ENCODE data around the gene KCNH2. TPM values are rescaled to one million over a fixed set of nuclear protein-coding genes. Genes with fewer than 3 reads are reported as not detected.

KCNH2 gene
- total and polyA plus RNA-seq, 2 of the 8 experiments (the other 6 are each of a cell fraction or from before 2014, with no cell fraction given), result 8.0 to 15.0 TPM

DNA sequence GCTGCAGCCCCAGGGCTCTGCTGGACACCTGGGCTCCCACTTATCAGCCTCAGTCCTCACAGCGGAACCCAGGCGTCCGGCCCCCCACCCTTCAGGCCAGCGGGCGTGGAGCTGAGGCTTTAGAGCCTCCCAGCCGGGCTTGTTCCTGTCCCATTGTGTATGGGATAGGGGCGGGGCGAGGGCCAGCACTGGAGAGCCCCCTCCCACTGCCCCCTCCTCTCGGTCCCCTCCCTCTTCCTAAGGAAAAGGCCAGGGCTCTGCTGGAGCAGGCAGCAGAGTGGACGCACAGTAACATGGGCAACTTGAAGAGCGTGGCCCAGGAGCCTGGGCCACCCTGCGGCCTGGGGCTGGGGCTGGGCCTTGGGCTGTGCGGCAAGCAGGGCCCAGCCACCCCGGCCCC is 15.4 kb upstream of the KCNH2 start:
- Histone ChIP-seq H2AFZ (ENCODE audit: low read length) (no peak overlapping the region), H3K14ac (ENCODE audit: insufficient read length) (no peak overlapping the region), H3K56ac (replicated peaks; ENCODE audit: insufficient read length, low read depth, low read length) (no peak overlapping the region), H3K23me2 (ENCODE audit: low read depth, low read length) (no peaks in the 10 kb centered on the region), H2AK5ac (ENCODE audit: low read depth, low read length) (no peak overlapping the region), H3K23ac (ENCODE audit: insufficient read length) (no peak overlapping the region), H4K8ac (ENCODE audit: extremely low read depth, insufficient read depth, low read length) (no peak overlapping the region; the same call in 1 of the 2 replicates), H3K79me1 (ENCODE audit: low read depth, low read length) (no peaks in the 10 kb centered on the region), H3K36me3 (ENCODE audit: control insufficient read depth in 2 of 4, insufficient read depth in 4 of 4, low read length in 3 of 4) (no peaks in the 10 kb centered on the region), H3K18ac (ENCODE audit: extremely low read depth, low read length) (peak overlapping the region; percentile 65; the same call in 1 of the 2 replicates), H2BK20ac (ENCODE audit: low read length) (0 out of 2 replicates have a peak overlapping the region, but pooled peaks have one; percentile 90), H2BK120ac (replicated peaks; ENCODE audit: low read depth, low read length) (no peak overlapping the region), H3K27me3 (replicated peaks in 1 of 4; ENCODE audit: control insufficient read depth in 3 of 4, extremely low read depth in 1 of 4, insufficient read depth in 3 of 4, low read length in 3 of 4) (no peaks in the 10 kb centered on the region), H3K9me3 (ENCODE audit: insufficient read depth in 2 of 2, low read depth in 1 of 2, low read length in 1 of 2) (no peaks in the 10 kb centered on the region), H3K4me3 (ENCODE audit: extremely low read depth in 1 of 4, insufficient read depth in 2 of 4, low read depth in 3 of 4, low read length in 4 of 4) (no peak overlapping the region), H3K79me2 (ENCODE audit: control insufficient read depth in 1 of 2, insufficient read depth in 2 of 2, low read length in 2 of 2) (no peaks in the 10 kb centered on the region), H4K20me1 (replicated peaks in 1 of 2; ENCODE audit: control insufficient read depth in 1 of 2, insufficient read depth in 2 of 2, low read length in 2 of 2) (no peaks in the 10 kb centered on the region), H2BK15ac (ENCODE audit: low read length) (0 out of 2 replicates have a peak overlapping the region, but pooled peaks have one; percentile 88), H3K4me2 (ENCODE audit: insufficient read depth in 1 of 2, low read depth in 2 of 2, low read length in 2 of 2) (0 out of 4 replicates have a peak overlapping the region, but pooled peaks of 1 of the 2 experiments have one; percentile 8), H2BK12ac (ENCODE audit: low read depth, low read length) (0 out of 2 replicates have a peak overlapping the region, but pooled peaks have one; percentile 77), H4K91ac (replicated peaks; ENCODE audit: insufficient read length, low read length) (peak overlapping the region; percentile 87), H3K4me1 (replicated peaks in 1 of 4; ENCODE audit: control insufficient read depth in 3 of 4, insufficient read depth in 4 of 4, low read length in 3 of 4) (peaks cover 4 to 26% (median 18%) of the 10 kb centered on the region in 4 experiments), H3K4ac (replicated peaks; ENCODE audit: insufficient read length, low read depth, low read length) (no peak overlapping the region), H2BK5ac (ENCODE audit: low read depth, low read length) (peak overlapping the region; percentile 56; the same call in 1 of the 2 replicates), H4K5ac (ENCODE audit: insufficient read length, low read depth, low read length) (no peak overlapping the region), H3K27ac (ENCODE audit: low read depth, low read length) (no peak overlapping the region), H3K9ac (replicated peaks in 1 of 4; ENCODE audit: extremely low read depth in 1 of 4, low read depth in 3 of 4, low read length in 3 of 4) (no peak overlapping the region)
- ChIA-PET CTCF (ENCODE audit: partially characterized antibody) (interaction anchor here (0.6 to 7.6 kb wide), 9 partner anchors 13 to 203 kb away, joined by 3 to 142 read pairs (median 7); no protein-coding TSS in a partner anchor), POLR2A (ENCODE audit: partially characterized antibody) (interaction anchor here (1.2 to 2.0 kb wide), 3 partner anchors 13 to 95 kb away, joined by 3 to 7 read pairs (median 5); no protein-coding TSS in a partner anchor)
- FAIRE-seq (no peak), DNase-seq (ENCODE audit: low read depth in 1 of 2, low spot score in 2 of 2) (no peak)
- 90% methylated on average over 2 of the region's 14 CpGs; no CpG with 5 or more reads in 1 of the 2 experiments for WGBS, 2 experiments (ENCODE audit: extremely low coverage in 1 of 2, insufficient coverage in 1 of 2, insufficient read length in 1 of 2, insufficient replicate concordance in 2 of 2, low coverage in 1 of 2, low lambda C conversion rate in 2 of 2, missing lambda C conversion rate in 1 of 2)
- no peak for TF ChIP-seq CBX8 (IDR thresholded peaks at IDR 0.05; ENCODE audit: borderline replicate concordance, low read depth, low read length)
- no peak for TF ChIP-seq SP2 (IDR thresholded peaks at IDR 0.05; ENCODE audit: low read length)
- TF ChIP-seq BRCA1 (IDR thresholded peaks at IDR 0.05; ENCODE audit: low read depth, low read length), result no peak
- no peak for TF ChIP-seq NANOG (IDR thresholded peaks at IDR 0.05; ENCODE audit: insufficient read depth, low read depth, low read length, poor library complexity, severe bottlenecking)
- TF ChIP-seq SRF (IDR thresholded peaks at IDR 0.05; ENCODE audit: low read depth, low read length), result no peak
- TF ChIP-seq, protein P1, sequence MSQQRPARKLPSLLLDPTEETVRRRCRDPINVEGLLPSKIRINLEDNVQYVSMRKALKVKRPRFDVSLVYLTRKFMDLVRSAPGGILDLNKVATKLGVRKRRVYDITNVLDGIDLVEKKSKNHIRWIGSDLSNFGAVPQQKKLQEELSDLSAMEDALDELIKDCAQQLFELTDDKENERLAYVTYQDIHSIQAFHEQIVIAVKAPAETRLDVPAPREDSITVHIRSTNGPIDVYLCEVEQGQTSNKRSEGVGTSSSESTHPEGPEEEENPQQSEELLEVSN (IDR thresholded peaks at IDR 0.05), result no peak
- no peak for TF ChIP-seq KDM1A (IDR thresholded peaks at IDR 0.05; ENCODE audit: borderline replicate concordance, low read length)
- TF ChIP-seq NRF1 (IDR thresholded peaks at IDR 0.05; ENCODE audit: low read depth, low read length), result no peak
- no peak for TF ChIP-seq POU5F1 (IDR thresholded peaks at IDR 0.05; ENCODE audit: low read depth, low read length)
- no peak for TF ChIP-seq TCF12 (IDR thresholded peaks at IDR 0.05; ENCODE audit: low read depth, low read length)
- TF ChIP-seq HDAC6 (IDR thresholded peaks at IDR 0.05; ENCODE audit: low read depth, low read length), result no peak
- no peak for TF ChIP-seq SIN3A (conservative IDR thresholded peaks at IDR 0.05 in 1 of 2, IDR thresholded peaks at IDR 0.05 in 1 of 2; ENCODE audit: low read depth in 1 of 2, low read length in 2 of 2)
- TF ChIP-seq SIRT6 (IDR thresholded peaks at IDR 0.05; ENCODE audit: low read length), result no peak

Measured in H1 (cell line).